HG02885 (cell line): ENCODE results near the gene PBRM1.
"Not testable (repeated sequence)": the region's sequence is repeated elsewhere in the genome, so short reads cannot be mapped to it uniquely, and the experiment has no call there.

ENCODE experiments used
- ATAC-seq: cut with Tn5 transposase; IDR thresholded peaks from one replicate; pipeline ENCODE4 v1.9.1; 2021; ENCODE audit warnings: mild to moderate bottlenecking; ENCODE audit not compliant: unreplicated experiment, poor library complexity

Gene PBRM1

DNA sequence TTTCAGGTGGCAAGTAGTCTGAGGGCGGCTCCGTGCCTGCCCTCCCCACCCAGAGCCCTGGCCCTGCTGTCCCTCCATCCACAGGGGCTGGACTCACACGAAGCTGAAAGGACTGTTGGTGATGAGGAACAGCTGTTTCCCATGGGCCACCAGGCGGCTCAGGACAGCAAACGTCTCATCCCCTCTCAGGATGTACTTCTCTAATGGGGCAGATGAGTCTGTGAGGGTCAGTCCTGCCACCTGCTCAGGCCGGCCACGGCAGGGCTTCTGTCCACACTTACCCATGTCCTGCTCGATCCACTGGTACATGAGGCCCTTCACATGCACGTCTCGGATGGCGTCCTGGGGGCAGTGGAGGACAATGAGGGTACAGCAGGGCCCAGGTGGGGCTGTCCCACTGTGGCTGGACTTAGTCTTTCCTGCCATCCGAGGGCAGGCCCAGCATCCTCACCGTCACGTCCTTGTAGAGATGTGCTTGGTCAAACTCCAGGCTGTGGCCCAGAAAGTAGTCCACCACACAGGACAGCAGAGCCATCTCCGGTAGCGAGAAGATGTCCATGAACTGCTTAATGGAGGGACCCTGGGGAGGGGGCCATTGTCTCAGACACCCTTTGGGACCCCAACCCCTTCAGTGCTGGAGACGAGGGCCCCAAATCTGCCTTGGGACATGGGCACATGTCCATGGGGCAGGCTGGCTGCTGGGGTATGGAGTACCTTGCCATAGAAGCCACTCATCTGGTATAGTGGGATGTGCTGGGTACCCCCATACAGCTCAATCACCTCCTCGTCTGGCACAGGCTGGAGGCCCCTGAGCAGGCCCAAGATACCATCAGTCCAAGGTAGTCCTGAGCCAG is 157.8 kb downstream of the PBRM1 start:
- ATAC-seq: no peak

GRCh38 chr3:52527039-52527731 is 158.5 kb downstream of the PBRM1 start:
- ATAC-seq: no peak

- ATAC-seq: not testable (repeated sequence)
These were observed 159.1 kb downstream of the PBRM1 start for GRCh38 chr3:52526671-52527038.

DNA sequence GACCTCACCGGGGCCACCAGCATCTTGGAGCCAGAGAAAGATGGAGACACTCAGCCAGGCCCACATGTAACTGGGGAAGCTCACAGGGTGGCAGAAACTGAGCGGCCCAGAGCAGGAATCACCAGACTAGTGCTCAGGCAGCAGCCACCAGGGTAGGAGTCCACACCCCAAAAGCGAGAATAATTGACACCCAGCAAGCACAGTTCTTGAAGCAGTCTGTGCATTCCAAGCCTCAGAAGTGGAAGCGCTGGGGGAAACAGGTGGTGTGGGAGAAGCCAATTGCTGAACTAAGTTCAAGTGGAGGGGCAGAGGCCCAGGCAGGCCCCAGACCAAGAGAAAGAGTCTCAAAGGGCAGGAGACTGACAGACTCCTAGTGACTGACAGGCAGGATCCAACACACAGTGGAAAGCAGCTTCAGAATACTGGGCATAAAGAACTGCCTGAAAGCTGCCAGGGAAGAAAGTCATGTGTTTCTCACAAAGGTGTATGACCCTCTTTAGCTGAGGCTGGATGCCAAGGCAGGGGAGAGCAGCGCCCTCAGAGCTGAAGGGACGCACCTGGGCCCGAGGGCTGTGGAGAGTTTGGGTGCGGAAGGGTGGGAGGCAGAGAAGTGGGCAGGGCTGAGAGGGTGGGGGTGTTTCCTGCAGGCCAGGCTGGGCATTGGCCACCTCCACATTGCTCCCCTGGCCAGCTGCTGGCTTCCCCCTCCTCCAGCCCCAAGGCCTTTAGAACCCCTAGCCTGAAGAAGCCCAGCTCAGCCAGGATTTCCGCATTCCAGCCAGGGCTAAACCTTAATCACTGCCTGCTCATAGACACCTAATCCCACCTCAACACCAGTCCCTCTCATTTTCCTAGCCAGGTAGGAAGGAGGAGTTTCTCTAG is 159.8 kb downstream of the PBRM1 start:
- ATAC-seq: no peak

GRCh38 chr3:52524752-52525679 is 160.7 kb downstream of the PBRM1 start:
- ATAC-seq: no peak

DNA sequence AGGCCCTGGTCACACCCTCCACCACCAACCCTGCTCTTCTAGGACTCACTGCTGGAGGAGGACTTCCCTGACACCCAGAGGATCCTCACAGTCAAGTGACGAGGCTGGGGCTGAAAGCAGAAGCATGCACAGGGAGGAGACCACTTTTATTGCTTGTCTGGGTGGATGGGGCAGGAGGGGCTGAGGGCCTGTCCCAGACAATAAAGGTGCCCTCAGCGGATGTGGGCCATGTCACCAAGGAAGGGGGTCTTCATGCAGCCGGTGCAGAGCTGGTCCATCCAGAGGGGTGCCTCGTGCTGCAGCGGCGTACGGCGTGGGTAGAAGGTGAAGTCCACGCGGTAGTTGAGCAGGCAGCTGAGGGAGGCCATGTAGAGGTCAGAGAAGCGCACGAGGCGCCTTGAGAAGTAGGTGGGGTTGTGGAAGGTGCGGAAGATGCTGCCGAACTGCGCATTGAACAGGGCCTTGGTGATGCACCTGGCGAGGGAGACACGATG is 161.4 kb downstream of the PBRM1 start:
- ATAC-seq: no peak

DNA sequence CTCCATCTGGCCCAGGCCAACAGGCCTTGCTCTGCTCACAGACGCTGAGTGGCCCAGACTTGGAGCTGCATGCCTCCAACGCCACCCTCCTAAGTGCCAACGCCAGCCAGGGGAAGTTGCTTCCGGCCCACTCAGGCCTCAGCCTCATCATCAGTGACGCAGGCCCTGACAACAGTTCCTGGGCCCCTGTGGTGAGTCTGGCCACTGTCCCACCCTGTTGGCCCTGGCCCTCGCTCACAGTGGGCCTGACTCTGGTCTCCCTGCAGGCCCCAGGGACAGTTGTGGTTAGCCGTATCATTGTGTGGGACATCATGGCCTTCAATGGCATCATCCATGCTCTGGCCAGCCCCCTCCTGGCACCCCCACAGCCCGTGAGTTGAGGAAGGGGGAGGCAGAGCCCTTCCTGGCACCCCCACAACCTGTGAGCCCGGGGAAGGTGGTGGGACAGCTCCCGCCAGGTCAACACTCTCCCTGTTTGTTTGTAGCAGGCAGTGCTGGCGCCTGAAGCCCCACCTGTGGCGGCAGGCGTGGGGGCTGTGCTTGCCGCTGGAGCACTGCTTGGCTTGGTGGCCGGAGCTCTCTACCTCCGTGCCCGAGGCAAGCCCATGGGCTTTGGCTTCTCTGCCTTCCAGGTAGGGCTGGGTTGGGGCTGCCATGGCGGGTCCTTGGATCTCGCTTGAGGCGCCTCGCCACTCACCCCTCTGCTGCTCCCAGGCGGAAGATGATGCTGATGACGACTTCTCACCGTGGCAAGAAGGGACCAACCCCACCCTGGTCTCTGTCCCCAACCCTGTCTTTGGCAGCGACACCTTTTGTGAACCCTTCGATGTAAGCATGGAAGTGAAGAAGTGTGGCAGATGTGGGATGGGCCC is 162.1 kb downstream of the PBRM1 start:
- no peak for ATAC-seq

- no peak for ATAC-seq
These were observed 163.0 kb downstream of the PBRM1 start for GRCh38 chr3:52522651-52523251.

GRCh38 chr3:52521881-52522650 is 163.6 kb downstream of the PBRM1 start:
- no peak for ATAC-seq

DNA sequence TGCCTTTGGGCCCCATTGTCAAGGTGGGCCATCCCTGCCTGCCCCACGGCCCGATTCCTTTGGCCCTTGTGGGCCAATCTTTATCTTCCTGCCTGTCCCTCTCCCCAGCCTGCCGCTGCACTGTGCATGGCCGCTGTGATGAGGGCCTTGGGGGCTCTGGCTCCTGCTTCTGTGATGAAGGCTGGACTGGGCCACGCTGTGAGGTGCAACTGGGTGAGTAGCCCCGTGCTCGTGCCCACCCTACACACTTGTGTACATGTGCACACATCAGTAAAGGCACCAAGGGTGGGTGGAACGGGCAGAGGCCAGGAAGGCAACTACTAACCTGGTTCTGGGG is 164.3 kb downstream of the PBRM1 start:
- ATAC-seq: no peak

DNA sequence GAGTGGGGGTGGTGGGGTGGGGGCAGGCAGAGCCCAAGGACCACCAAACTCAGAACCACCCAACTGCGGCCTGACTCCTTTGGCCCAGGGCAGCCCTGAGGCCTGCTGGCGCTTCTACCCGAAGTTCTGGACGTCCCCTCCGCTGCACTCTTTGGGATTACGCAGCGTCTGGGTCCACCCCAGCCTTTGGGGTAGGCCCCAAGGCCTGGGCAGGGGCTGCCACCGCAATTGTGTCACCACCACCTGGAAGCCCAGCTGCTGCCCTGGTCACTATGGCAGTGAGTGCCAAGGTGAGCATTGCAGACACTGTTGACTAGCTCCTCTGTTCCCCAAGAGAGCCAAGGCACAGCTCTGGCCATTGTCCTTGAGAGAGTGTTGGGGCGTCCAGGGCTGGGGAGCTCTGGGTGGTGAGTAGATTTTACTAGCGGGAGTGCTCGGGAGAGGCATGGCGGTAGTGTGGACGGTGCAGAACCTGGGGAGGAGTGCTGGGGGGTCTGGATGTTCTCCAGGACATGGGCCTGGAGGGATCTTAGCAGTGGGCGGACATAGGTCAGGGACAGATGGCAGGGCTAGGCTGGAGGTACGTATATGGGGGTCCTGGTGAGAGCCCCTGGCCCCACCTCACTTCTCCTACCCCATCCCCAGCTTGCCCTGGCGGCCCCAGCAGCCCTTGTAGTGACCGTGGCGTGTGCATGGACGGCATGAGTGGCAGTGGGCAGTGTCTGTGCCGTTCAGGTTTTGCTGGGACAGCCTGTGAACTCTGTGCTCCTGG is 164.8 kb downstream of the PBRM1 start:
- no peak for ATAC-seq

- ATAC-seq: no peak
These were observed 165.5 kb downstream of the PBRM1 start for GRCh38 chr3:52520141-52520667.

DNA sequence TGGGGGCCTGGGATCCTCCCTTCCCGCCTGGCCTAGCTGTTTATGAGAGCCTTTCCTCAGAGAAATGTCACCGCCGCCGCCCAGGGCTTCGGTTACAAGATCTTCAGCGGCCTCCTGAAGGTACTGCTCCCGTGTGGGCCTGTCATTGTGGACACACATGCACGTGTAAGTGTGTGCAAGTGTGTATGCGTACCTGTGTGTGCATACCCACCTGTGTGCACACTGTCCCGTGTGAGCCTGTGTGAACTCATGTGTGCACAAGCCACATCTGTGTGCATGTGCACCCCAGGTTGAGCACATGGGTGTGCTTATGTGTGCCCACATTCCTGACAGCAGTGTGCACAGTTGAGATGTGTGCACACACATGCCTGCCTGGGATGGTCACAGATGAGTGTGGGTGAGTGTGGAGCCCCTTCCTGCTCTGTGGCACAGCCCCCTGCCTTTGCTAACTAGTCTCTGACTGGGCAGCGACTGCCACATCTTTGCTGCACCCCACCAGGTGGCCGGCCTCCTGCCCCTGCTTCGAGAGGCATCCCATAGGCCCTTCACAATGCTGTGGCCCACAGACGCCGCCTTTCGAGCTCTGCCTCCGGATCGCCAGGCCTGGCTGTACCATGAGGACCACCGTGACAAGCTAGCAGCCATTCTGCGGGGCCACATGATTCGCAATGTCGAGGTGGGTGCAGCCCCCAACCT is 166.1 kb downstream of the PBRM1 start:
- no peak for ATAC-seq

GRCh38 chr3:52518723-52519444 is 166.8 kb downstream of the PBRM1 start:
- ATAC-seq: no peak
